HG02759 (cell line): ENCODE data around the gene TUBB.
"Not testable (repeated sequence)": the region's sequence is repeated elsewhere in the genome, so short reads cannot be mapped to it uniquely, and the experiment has no call there.

Experiments used
- ATAC-seq: cut with Tn5 transposase; IDR thresholded peaks from one replicate; pipeline ENCODE4 v1.9.1; 2021; ENCODE audit warnings: mild to moderate bottlenecking, moderate library complexity; ENCODE audit not compliant: unreplicated experiment

TUBB gene

GRCh38 chr6:30717129-30717844 lies 2.9 kb upstream of the TUBB start, which contains the start of gene MDC1:
Gene MDC1, minus strand, starts transcription at chr6:30717281. Its CDS starts 2,106 bp downstream, at chr6:30715175.
- ATAC-seq: peak; percentile 71

GRCh38 chr6:30717845-30718720 lies 2.1 kb upstream of the TUBB start:
- not testable (repeated sequence) for ATAC-seq

GRCh38 chr6:30719356-30719755 lies 796 bp upstream of the TUBB start:
- no peak for ATAC-seq

GRCh38 chr6:30720738-30721197 lies 616 bp downstream of the TUBB start:
- no peak for ATAC-seq

- ATAC-seq: peak; percentile 38
Measured at GRCh38 chr6:30721198-30722024, 1.3 kb downstream of the TUBB start.

GRCh38 chr6:30722025-30722279 lies 1.8 kb downstream of the TUBB start:
- not testable (repeated sequence) for ATAC-seq

- ATAC-seq: no peak
Measured at GRCh38 chr6:30722280-30723112, 2.3 kb downstream of the TUBB start.

GRCh38 chr6:30723159-30723842 lies 3.1 kb downstream of the TUBB start:
- not testable (repeated sequence) for ATAC-seq

GRCh38 chr6:30723843-30724741 lies 3.9 kb downstream of the TUBB start:
- not testable (repeated sequence) for ATAC-seq

- ATAC-seq: no peak
Measured at GRCh38 chr6:30724906-30725667, 4.9 kb downstream of the TUBB start.

GRCh38 chr6:30725713-30726505 lies 5.8 kb downstream of the TUBB start:
- ATAC-seq: no peak

GRCh38 chr6:30726506-30727413 lies 6.6 kb downstream of the TUBB start:
- ATAC-seq: no peak

- no peak for ATAC-seq
Measured at GRCh38 chr6:30727920-30728553, 7.9 kb downstream of the TUBB start.

- peak; percentile 63 for ATAC-seq
Measured at GRCh38 chr6:30730601-30731435, 10.7 kb downstream of the TUBB start.
